ENCODE data around the gene HPCAL1.

Gene HPCAL1

GRCh38 chr2:10424916-10425505 is 122.3 kb downstream of the HPCAL1 start:
- DNase-seq (ENCODE audit: low read depth, low spot score): no peak

- no peak for DNase-seq (ENCODE audit: low read depth, low spot score)
Measured at GRCh38 chr2:10425699-10426098, 123.0 kb downstream of the HPCAL1 start.

- DNase-seq (ENCODE audit: low read depth, low spot score): no peak
Measured at GRCh38 chr2:10426726-10427617, 124.3 kb downstream of the HPCAL1 start.

GRCh38 chr2:10427618-10427949 is 124.9 kb downstream of the HPCAL1 start:
- no peak for DNase-seq (ENCODE audit: low read depth, low spot score)

- no peak for DNase-seq (ENCODE audit: low read depth, low spot score)
Measured at GRCh38 chr2:10428355-10428754, 125.7 kb downstream of the HPCAL1 start.

- DNase-seq (ENCODE audit: low read depth, low spot score): no peak
Measured at GRCh38 chr2:10428924-10429323, 126.2 kb downstream of the HPCAL1 start.

- no peak for DNase-seq (ENCODE audit: low read depth, low spot score)
Measured at GRCh38 chr2:10430886-10431622, 128.3 kb downstream of the HPCAL1 start.

GRCh38 chr2:10431797-10432196 is 129.1 kb downstream of the HPCAL1 start:
- DNase-seq (ENCODE audit: low read depth, low spot score): no peak

GRCh38 chr2:10432311-10433181 is 129.8 kb downstream of the HPCAL1 start:
- DNase-seq (ENCODE audit: low read depth, low spot score): no peak

GRCh38 chr2:10433264-10433946 is 130.7 kb downstream of the HPCAL1 start:
- no peak for DNase-seq (ENCODE audit: low read depth, low spot score)

GRCh38 chr2:10433947-10434885 is 131.5 kb downstream of the HPCAL1 start:
- no peak for DNase-seq (ENCODE audit: low read depth, low spot score)

- DNase-seq (ENCODE audit: low read depth, low spot score): peak; percentile 47
Measured at GRCh38 chr2:10434886-10435819, 132.4 kb downstream of the HPCAL1 start.

- no peak for DNase-seq (ENCODE audit: low read depth, low spot score)
Measured at GRCh38 chr2:10435820-10436204, 133.1 kb downstream of the HPCAL1 start.

- no peak for DNase-seq (ENCODE audit: low read depth, low spot score)
Measured at GRCh38 chr2:10436583-10437110, 133.9 kb downstream of the HPCAL1 start.

- no peak for DNase-seq (ENCODE audit: low read depth, low spot score)
Measured at GRCh38 chr2:10437806-10438205, 135.1 kb downstream of the HPCAL1 start.

GRCh38 chr2:10438688-10439087 is 136.0 kb downstream of the HPCAL1 start:
- no peak for DNase-seq (ENCODE audit: low read depth, low spot score)

- DNase-seq (ENCODE audit: low read depth, low spot score): no peak
Measured at GRCh38 chr2:10439185-10439879, 136.6 kb downstream of the HPCAL1 start.

- DNase-seq (ENCODE audit: low read depth, low spot score): no peak
Measured at GRCh38 chr2:10439971-10440370, 137.3 kb downstream of the HPCAL1 start.

Measured in activated naive CD8-positive, alpha-beta T cell treated with anti-CD3 and anti-CD28 coated beads, Interleukin-2, amount 50 U/mL, for 16 hours (primary cell).